ENCODE results near the gene LYRM4. TPM values are rescaled to one million over a fixed set of nuclear protein-coding genes. Genes with fewer than 3 reads are reported as not detected.
"Not testable (repeated sequence)": the region's sequence is repeated elsewhere in the genome, so short reads cannot be mapped to it uniquely, and the experiment has no call there.

The LYRM4 gene
- total and polyA plus RNA-seq, 4 donors, result 15.2 to 23.2 (median 19.1) TPM

GRCh38 chr6:5066456-5067093 is 194.2 kb downstream of the LYRM4 start:
- no peak for TF ChIP-seq CTCF (IDR thresholded peaks at IDR 0.05; ENCODE audit: control extremely low read depth, extremely low read depth)
- Histone ChIP-seq H3K9me3 (ENCODE audit: control insufficient read depth in 4 of 4, insufficient read depth in 3 of 4, low read length in 3 of 4) (peaks cover 0 to 9% (median 0%) of the 10 kb centered on the region in 4 donors), H3K9ac (ENCODE audit: insufficient read depth in 1 of 2, low read length in 2 of 2) (no peak overlapping the region), H3K27me3 (ENCODE audit: control insufficient read depth in 3 of 3, insufficient read depth in 3 of 3, low read length in 2 of 3) (no peaks in the 10 kb centered on the region), H3K36me3 (ENCODE audit: control insufficient read depth in 4 of 4, insufficient read depth in 4 of 4, low read length in 4 of 4) (no peaks in the 10 kb centered on the region), H3K4me1 (ENCODE audit: control insufficient read depth in 5 of 5, insufficient read depth in 5 of 5, low read length in 5 of 5) (no peaks in the 10 kb centered on the region), H3K4me3 (no peak overlapping the region), H3K27ac (ENCODE audit: low read depth in 1 of 2, low read length in 1 of 2) (no peak overlapping the region)
- WGBS, 2 donors, result 97 to 98% methylated on average over 24 of the region's 24 CpGs
- ATAC-seq (ENCODE audit: insufficient read depth, low FRiP score) (no peak), DNase-seq (no peak)

GRCh38 chr6:5063617-5064016 is 197.1 kb downstream of the LYRM4 start:
- TF ChIP-seq CTCF (IDR thresholded peaks at IDR 0.05; ENCODE audit: control extremely low read depth, extremely low read depth), result no peak
- 86 to 92% methylated on average over 8 of the region's 8 CpGs for WGBS, 2 donors
- Histone ChIP-seq H3K27ac (ENCODE audit: low read depth in 1 of 2, low read length in 1 of 2) (no peak overlapping the region), H3K4me3 (no peak overlapping the region), H3K27me3 (ENCODE audit: control insufficient read depth in 3 of 3, insufficient read depth in 3 of 3, low read length in 2 of 3) (no peaks in the 10 kb centered on the region), H3K4me1 (ENCODE audit: control insufficient read depth in 5 of 5, insufficient read depth in 5 of 5, low read length in 5 of 5) (no peaks in the 10 kb centered on the region), H3K9me3 (ENCODE audit: control insufficient read depth in 4 of 4, insufficient read depth in 3 of 4, low read length in 3 of 4) (peaks cover 0 to 9% (median 0%) of the 10 kb centered on the region in 4 donors), H3K9ac (ENCODE audit: insufficient read depth in 1 of 2, low read length in 2 of 2) (no peak overlapping the region), H3K36me3 (ENCODE audit: control insufficient read depth in 4 of 4, insufficient read depth in 4 of 4, low read length in 4 of 4) (no peaks in the 10 kb centered on the region)
- DNase-seq (no peak), ATAC-seq (ENCODE audit: insufficient read depth, low FRiP score) (no peak)

GRCh38 chr6:5061152-5061551 is 199.6 kb downstream of the LYRM4 start:
- DNase-seq (no peak), ATAC-seq (ENCODE audit: insufficient read depth, low FRiP score) (no peak)
- no peak overlapping the region for H3K27ac ChIP-seq (ENCODE audit: low read depth in 1 of 2, low read length in 1 of 2)
- no peak for TF ChIP-seq CTCF (IDR thresholded peaks at IDR 0.05; ENCODE audit: control extremely low read depth, extremely low read depth)
- H3K9me3 ChIP-seq (ENCODE audit: control insufficient read depth in 4 of 4, insufficient read depth in 3 of 4, low read length in 3 of 4), result no peaks in the 10 kb centered on the region
- no peak overlapping the region for H3K9ac ChIP-seq (ENCODE audit: insufficient read depth in 1 of 2, low read length in 2 of 2)
- H3K4me3 ChIP-seq, result no peak overlapping the region
- H3K4me1 ChIP-seq (ENCODE audit: control insufficient read depth in 5 of 5, insufficient read depth in 5 of 5, low read length in 5 of 5), result no peaks in the 10 kb centered on the region
- 45 to 57% methylated on average over 3 of the region's 3 CpGs for WGBS, 2 donors
- H3K36me3 ChIP-seq (ENCODE audit: control insufficient read depth in 4 of 4, insufficient read depth in 4 of 4, low read length in 4 of 4), result no peaks in the 10 kb centered on the region
- H3K27me3 ChIP-seq (ENCODE audit: control insufficient read depth in 3 of 3, insufficient read depth in 3 of 3, low read length in 2 of 3), result no peaks in the 10 kb centered on the region

GRCh38 chr6:5060439-5060838 is 200.3 kb downstream of the LYRM4 start:
- not testable (repeated sequence) for H3K9me3 ChIP-seq (ENCODE audit: control insufficient read depth in 4 of 4, insufficient read depth in 3 of 4, low read length in 3 of 4); H3K4me3 ChIP-seq; ATAC-seq (ENCODE audit: insufficient read depth, low FRiP score); H3K9ac ChIP-seq (ENCODE audit: insufficient read depth in 1 of 2, low read length in 2 of 2); H3K27me3 ChIP-seq (ENCODE audit: control insufficient read depth in 3 of 3, insufficient read depth in 3 of 3, low read length in 2 of 3); H3K4me1 ChIP-seq (ENCODE audit: control insufficient read depth in 5 of 5, insufficient read depth in 5 of 5, low read length in 5 of 5); DNase-seq; H3K27ac ChIP-seq (ENCODE audit: low read depth in 1 of 2, low read length in 1 of 2); H3K36me3 ChIP-seq (ENCODE audit: control insufficient read depth in 4 of 4, insufficient read depth in 4 of 4, low read length in 4 of 4)
- WGBS, 2 donors, result 95 to 97% methylated on average over 9 of the region's 9 CpGs

Measured in lung (tissue), 12 donors.